Bronchial epithelial cell (primary cell): ENCODE measurements around the gene TMEM203. TPM values are rescaled to one million over a fixed set of nuclear protein-coding genes. Genes with fewer than 3 reads are reported as not detected.

Experiments used
- DNase-seq: peaks from one replicate; pipeline ENCODE4 v3.0.0-alpha.2; 2010; ENCODE audit warnings: low read depth
- FAIRE-seq: peaks from 2 replicates; lab custom pipeline; 2011; peaks lifted over from hg19 to GRCh38; lab: Jason Lieb, UNC
- H3K27me3 ChIP-seq: 2 replicates; pipeline ENCODE4 v1.5.1; 2011; ENCODE audit warnings: low read length; ENCODE audit not compliant: control insufficient read depth, insufficient read depth
- H3K36me3 ChIP-seq: 2 replicates; pipeline ENCODE4 v1.5.1; 2011; ENCODE audit warnings: low read length; ENCODE audit not compliant: control insufficient read depth, insufficient read depth
- H3K4me3 ChIP-seq: 2 replicates; pipeline ENCODE4 v1.5.1; 2011; ENCODE audit warnings: mild to moderate bottlenecking, low read depth, low read length, control low read depth
- CTCF ChIP-seq: IDR thresholded peaks from 2 replicates; pipeline ENCODE4 v1.5.1; 2011; ENCODE audit warnings: mild to moderate bottlenecking, moderate library complexity, low read length, control low read depth, inconsistent platforms; ENCODE audit not compliant: insufficient read depth, severe bottlenecking
- total RNA-seq: library from RNA; depleted of rRNA; stranded (reverse); fragments of >200 nt; gene quantifications from 2 replicates; pipeline ENCODE4 v1.2.1, GENCODE V29; 2014

Gene TMEM203
- total RNA-seq, 1 donor from 2014 or later: 39.2 TPM

DNA sequence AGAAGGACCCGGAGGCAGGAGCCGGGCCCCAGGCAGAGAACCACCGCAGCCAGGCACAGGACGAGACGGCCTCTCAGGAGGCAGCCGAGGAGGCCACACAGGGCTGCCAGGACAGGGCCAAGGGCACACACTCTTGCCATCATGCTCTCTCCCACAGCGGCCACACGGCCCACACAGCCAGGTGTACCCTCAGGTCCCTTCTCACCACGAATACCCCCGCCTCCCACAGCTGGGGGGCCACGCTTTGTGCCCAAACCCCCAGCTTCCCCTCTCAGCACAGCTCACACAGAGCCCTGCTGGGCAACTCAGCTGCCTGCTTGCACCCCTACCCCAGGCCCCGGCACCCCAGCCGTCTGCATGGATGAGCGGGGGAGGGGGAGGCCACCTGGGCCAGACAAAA is 11.7 kb downstream of the TMEM203 start:
- Histone ChIP-seq H3K4me3 (no peak overlapping the region), H3K36me3 (peaks cover 13% of the 10 kb centered on the region), H3K27me3 (no peaks in the 10 kb centered on the region)
- no peak for DNase-seq
- no peak for TF ChIP-seq CTCF
- FAIRE-seq: no peak

GRCh38 chr9:137192859-137193258 is 12.6 kb downstream of the TMEM203 start:
- DNase-seq (no peak), FAIRE-seq (no peak)
- TF ChIP-seq CTCF: no peak
- Histone ChIP-seq H3K4me3 (no peak overlapping the region), H3K27me3 (no peaks in the 10 kb centered on the region), H3K36me3 (peaks cover 13% of the 10 kb centered on the region)

DNA sequence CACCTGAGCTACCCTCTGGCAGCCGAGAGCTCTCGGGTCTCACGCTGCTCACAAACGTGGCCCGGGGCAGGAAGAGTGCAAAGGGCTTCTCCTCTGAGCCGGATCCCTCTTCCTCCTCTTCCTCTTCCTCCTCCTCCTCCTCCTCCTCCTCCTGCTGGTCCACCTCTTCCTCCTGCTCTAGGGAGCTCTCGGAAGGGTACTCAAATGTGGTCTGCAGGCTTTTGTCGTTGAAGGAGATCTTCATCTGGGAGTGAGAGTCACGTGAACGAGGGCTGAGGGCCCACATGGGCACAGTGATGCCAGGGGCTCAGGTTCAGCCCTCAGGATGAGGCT is 13.0 kb downstream of the TMEM203 start:
- DNase-seq: no peak
- no peak for TF ChIP-seq CTCF
- Histone ChIP-seq H3K36me3 (peaks cover 13% of the 10 kb centered on the region), H3K4me3 (no peak overlapping the region), H3K27me3 (no peaks in the 10 kb centered on the region)
- no peak for FAIRE-seq

- DNase-seq: no peak
- Histone ChIP-seq H3K27me3 (no peaks in the 10 kb centered on the region), H3K4me3 (no peak overlapping the region), H3K36me3 (peaks cover 17% of the 10 kb centered on the region)
- no peak for TF ChIP-seq CTCF
- FAIRE-seq: no peak
These were observed 13.6 kb downstream of the TMEM203 start for GRCh38 chr9:137191691-137192447.

GRCh38 chr9:137191245-137191644 is 14.2 kb downstream of the TMEM203 start:
- Histone ChIP-seq H3K36me3 (peaks cover 17% of the 10 kb centered on the region), H3K4me3 (no peak overlapping the region), H3K27me3 (no peaks in the 10 kb centered on the region)
- DNase-seq (no peak), FAIRE-seq (no peak)
- TF ChIP-seq CTCF: no peak
